ENCODE results near the gene SF3A2.

SF3A2 gene

GRCh38 chr19:2239771-2240770, 3.4 kb downstream of the SF3A2 start:
- DNase-seq (ENCODE audit: low spot score), result no peak

DNA sequence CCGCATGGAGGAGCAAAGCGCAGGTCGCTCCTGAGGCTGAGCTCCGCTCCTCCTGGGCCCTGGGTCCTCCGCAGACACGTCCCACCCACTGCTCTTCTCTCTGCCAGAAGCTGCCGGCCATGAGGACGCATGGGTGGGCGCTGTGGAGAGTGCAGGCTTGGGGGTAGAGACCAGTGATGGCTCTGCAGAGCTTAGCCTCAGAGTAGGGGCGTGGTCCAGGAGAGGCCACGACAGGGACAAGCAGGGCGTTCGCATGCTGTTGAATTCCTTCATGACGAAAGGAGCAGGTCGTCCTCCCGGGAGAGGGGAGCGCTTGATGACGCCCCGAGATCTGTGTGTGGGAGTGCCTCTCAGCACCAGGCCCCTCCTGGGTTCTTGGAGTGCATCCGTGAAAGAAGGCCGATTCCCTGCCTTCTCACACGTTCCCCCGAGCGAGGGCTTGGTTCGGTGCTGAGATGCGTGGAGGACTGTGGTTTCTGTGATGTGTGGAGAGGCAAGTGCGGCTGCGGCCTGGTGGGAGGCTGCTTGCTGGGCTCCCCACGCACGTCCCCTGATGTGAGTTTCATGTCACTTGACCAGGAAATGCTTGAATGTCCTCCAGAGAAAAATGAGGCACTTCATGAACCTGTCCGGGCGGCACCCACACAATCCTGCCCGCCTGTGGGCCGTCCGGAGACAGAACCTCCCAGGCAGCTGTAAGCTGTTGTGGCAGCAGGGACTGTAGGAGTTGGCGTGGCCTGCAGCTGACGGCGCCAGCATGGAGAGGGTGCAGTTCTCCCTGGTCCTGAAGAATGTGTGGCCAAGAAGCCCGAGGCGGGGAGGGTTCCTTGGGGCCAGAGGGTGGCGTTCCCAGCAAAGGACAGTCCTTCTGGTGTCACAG, 4.5 kb downstream of the SF3A2 start:
- no peak for DNase-seq (ENCODE audit: low spot score)

- no peak for DNase-seq (ENCODE audit: low spot score)
Measured at GRCh38 chr19:2242092-2242537, 5.5 kb downstream of the SF3A2 start.

GRCh38 chr19:2242816-2243215, 6.2 kb downstream of the SF3A2 start:
- no peak for DNase-seq (ENCODE audit: low spot score)

GRCh38 chr19:2243274-2244124, 6.9 kb downstream of the SF3A2 start:
- no peak for DNase-seq (ENCODE audit: low spot score)

DNA sequence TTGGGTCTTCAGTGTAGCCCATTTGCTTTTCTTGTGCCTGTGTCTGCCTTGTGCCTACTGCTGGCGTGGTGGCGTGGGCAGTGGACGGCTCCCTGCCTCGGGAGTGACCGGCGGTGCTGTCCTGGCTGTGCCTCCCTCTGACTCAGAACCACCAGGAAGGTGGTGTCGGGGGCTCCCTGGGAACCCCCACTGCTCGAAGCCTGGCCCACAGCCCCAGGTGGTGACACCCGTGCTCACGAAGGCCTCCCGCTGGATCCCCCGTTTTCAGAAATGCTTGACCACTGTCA, 7.4 kb downstream of the SF3A2 start:
- DNase-seq (ENCODE audit: low spot score), result no peak

DNA sequence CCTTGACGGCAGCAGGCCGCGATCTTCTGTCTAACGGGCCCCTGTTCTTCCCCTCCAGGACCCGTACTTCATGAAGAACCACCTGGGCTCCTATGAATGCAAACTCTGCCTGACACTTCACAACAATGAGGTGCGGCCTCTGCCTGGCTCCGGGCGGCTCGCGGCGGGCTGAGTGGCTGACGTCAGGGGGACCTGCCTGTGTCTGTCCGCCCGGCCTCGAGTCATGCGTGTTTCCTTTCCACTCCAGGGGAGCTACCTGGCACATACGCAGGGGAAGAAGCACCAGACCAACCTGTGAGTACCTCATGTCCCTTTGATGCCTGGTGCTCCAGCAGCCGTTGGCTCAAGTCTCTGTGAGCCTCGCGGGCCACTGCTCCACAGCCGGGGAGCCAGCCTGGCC, 7.9 kb downstream of the SF3A2 start:
- DNase-seq (ENCODE audit: low spot score), result no peak

- no peak for DNase-seq (ENCODE audit: low spot score)
Measured at GRCh38 chr19:2245273-2245672, 8.6 kb downstream of the SF3A2 start.

- DNase-seq (ENCODE audit: low spot score), result no peak
Measured at GRCh38 chr19:2246014-2246620, 9.5 kb downstream of the SF3A2 start.

DNA sequence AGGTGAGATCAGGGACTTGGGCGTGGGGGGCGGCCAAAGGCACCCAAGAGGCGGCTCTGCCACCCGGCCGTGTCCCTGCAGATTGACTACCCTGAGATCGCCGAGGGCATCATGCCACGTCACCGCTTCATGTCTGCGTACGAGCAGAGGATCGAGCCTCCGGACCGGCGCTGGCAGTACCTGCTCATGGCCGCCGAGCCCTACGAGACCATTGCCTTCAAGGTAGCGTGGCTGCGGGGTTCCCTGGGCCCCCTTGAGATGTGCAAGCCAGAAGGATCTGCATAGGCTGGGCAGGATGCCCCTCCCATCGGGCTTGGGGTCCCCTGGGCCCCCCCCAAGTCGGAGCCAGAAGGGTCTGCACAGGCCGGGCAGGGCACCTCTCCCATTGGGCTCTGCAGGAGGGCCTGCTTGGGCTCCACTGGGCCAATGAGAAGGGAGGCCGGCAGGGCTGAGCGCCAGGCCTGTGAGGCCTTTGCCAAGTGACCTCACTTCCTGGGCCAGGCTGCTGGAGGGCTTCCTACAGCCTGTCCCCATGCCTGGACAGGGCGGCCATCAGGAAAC, 10.3 kb downstream of the SF3A2 start:
- no peak for DNase-seq (ENCODE audit: low spot score)

- no peak for DNase-seq (ENCODE audit: low spot score)
Measured at GRCh38 chr19:2247433-2248101, 10.9 kb downstream of the SF3A2 start.

DNA sequence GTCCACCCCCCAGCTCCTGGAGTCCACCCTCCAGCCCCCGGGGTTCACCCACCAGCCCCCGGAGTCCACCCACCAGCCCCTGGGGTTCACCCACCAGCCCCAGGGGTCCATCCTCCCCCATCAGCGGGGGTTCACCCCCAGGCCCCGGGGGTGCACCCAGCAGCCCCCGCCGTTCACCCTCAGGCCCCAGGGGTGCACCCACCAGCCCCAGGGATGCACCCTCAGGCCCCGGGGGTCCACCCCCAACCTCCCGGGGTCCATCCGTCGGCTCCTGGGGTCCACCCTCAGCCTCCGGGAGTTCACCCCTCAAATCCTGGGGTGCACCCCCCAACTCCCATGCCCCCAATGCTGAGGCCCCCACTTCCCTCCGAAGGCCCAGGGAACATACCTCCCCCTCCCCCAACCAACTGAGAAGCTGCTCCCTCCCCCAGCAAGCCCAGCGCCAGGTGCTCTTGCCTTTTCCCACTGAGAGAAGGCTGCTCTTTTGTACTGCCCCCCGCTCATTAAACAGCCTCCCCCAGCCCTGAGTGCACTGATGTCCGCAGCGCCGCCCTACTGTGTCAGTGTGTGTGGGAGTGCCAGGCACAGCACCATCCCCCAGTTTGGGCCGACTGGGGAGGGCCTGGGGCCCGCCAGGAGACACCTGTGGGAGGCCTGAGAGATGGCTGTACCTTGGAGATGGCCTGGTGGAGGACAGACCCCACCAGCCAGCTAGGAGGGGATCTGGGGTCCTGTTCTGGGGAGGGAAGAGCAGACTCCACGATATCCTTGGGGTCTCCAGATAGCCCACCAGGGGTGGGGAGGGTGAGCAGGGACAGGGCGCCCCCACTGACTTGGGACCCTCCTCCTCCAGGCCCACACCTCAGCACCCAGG, 11.7 kb downstream of the SF3A2 start:
- DNase-seq (ENCODE audit: low spot score), result no peak

GRCh38 chr19:2249010-2249866, 12.6 kb downstream of the SF3A2 start, which contains the start of gene AMH:
AMH (plus strand) TSS chr19:2249323; CDS start chr19:2249333, 10 bp downstream.
- DNase-seq (ENCODE audit: low spot score), result no peak

- DNase-seq (ENCODE audit: low spot score), result no peak
Measured at GRCh38 chr19:2249880-2250765, 13.5 kb downstream of the SF3A2 start.

GRCh38 chr19:2250766-2251105, 14.1 kb downstream of the SF3A2 start:
- no peak for DNase-seq (ENCODE audit: low spot score)

DNA sequence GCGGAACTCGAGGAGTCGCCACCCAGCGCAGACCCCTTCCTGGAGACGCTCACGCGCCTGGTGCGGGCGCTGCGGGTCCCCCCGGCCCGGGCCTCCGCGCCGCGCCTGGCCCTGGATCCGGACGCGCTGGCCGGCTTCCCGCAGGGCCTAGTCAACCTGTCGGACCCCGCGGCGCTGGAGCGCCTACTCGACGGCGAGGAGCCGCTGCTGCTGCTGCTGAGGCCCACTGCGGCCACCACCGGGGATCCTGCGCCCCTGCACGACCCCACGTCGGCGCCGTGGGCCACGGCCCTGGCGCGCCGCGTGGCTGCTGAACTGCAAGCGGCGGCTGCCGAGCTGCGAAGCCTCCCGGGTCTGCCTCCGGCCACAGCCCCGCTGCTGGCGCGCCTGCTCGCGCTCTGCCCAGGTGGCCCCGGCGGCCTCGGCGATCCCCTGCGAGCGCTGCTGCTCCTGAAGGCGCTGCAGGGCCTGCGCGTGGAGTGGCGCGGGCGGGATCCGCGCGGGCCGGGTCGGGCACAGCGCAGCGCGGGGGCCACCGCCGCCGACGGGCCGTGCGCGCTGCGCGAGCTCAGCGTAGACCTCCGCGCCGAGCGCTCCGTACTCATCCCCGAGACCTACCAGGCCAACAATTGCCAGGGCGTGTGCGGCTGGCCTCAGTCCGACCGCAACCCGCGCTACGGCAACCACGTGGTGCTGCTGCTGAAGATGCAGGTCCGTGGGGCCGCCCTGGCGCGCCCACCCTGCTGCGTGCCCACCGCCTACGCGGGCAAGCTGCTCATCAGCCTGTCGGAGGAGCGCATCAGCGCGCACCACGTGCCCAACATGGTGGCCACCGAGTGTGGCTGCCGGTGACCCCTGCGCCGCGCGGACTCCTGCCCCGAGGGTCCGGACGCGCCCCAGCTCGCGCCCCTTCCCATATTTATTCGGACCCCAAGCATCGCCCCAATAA, 14.8 kb downstream of the SF3A2 start:
- no peak for DNase-seq (ENCODE audit: low spot score)

Measured in SK-N-DZ (cell line).